ENCODE measurements around the gene VPS41. TPM values are rescaled to one million over a fixed set of nuclear protein-coding genes. Genes with fewer than 3 reads are reported as not detected.
A peak's percentile ranks its signal among the peaks of the same experiment; 100 is the strongest.

VPS41 gene
- total RNA-seq, 2 donors from 2014 or later = 74.3 to 79.7 TPM

DNA sequence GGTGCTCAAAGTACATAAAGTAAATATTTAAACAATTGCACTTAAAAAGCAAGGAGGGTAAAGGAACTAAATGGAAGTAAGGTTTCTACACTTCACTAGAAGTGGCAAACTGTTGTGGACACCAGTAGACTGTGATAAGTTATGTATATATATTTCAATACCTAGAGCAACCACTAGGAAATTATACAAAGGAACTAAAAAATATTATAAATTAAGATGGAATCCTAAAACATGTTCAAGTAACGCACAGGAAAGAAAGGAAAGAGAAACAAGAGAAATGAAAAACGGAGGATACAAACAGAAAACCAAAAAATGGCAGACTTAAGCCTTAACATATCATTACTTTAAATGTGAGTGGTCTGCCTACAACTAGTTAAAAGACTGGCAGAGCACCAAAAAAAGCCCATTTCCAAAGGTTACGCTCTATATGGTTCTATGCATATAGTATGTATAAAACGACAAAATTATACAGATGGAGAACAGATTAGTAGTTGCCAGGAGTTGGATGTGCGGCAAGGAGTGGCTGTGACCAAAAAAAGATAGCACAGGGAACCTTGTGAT lies 19.0 kb downstream of the VPS41 start:
- H3K4me3 Mint-ChIP-seq = no peak overlapping the region
- peaks cover 8% of the 10 kb centered on the region for H3K36me3 Mint-ChIP-seq
- peaks cover 39 to 48% of the 10 kb centered on the region in 2 donors for H3K4me1 Mint-ChIP-seq (ENCODE audit: low read depth in 2 of 2)
- H3K27me3 Mint-ChIP-seq = no peaks in the 10 kb centered on the region
- H3K9me3 Mint-ChIP-seq = no peaks in the 10 kb centered on the region
- no peak for ATAC-seq
- no peak overlapping the region for H3K27ac Mint-ChIP-seq
- no peak for DNase-seq (ENCODE audit: low spot score)

DNA sequence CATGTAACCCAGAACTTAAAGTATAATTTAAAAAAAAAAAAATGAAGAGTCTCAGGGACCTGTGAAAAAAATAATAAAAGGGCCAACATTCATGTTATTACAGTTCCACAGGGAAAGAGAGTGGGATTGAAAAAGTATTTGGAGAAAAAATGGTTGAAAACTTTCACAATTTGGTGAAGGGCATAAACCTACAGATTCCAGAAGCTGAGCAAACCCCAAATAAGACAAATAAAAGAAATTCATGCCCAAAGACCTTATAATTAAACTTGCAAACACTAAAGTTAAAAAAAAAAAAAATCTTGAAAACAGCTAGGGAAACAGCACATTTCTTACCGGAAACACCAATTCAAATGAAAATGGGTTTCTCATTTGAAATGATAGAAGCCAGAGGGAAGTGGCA lies 19.9 kb downstream of the VPS41 start:
- DNase-seq (ENCODE audit: low spot score) (no peak), ATAC-seq (no peak)
- Mint-ChIP-seq H3K36me3 (peaks cover 8% of the 10 kb centered on the region), H3K27ac (no peak overlapping the region), H3K27me3 (no peaks in the 10 kb centered on the region), H3K4me3 (no peak overlapping the region), H3K4me1 (ENCODE audit: low read depth in 2 of 2) (peaks cover 43 to 54% of the 10 kb centered on the region in 2 donors), H3K9me3 (no peaks in the 10 kb centered on the region)

DNA sequence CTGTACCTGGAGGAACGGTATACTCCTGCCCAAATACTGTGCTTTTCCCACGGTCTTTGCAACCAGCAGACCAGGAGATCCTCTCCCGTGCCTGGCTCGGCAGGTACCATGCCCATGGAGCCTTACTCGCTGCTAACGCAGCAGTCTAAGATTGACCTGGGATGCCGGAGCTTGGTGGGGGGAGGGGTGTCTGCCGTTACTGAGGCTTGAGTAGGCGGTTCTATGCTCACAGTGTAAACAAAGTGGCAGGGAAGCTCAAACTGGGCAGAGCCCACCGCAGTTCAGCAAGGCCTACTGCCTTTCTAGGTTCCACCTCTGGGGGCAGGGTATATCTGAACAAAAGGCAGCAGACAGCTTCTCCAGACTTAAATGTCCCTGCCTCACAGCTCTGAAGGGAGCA lies 22.7 kb downstream of the VPS41 start:
- peaks cover 4% of the 10 kb centered on the region for H3K36me3 Mint-ChIP-seq
- H3K27me3 Mint-ChIP-seq = no peaks in the 10 kb centered on the region
- peaks cover 44 to 57% of the 10 kb centered on the region in 2 donors for H3K4me1 Mint-ChIP-seq (ENCODE audit: low read depth in 2 of 2)

DNA sequence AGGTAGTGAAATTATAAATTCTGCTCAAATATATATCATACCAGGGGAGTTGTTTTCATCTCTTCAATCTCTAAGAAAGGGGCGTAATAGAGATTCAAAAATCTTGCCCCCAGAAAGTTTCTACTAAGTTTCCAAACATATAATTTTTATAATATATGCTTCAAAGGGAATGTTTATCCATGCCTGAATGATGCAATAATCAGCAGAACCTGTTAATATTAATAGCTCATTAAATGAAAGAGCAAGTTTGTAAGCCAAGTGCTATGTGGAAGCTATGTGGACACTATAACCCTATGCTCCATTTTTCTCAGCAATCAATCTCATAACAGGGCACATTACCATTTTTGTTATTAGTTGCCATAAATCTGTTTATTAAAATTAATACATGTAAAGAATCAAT lies 25.3 kb downstream of the VPS41 start:
- Mint-ChIP-seq H3K4me1 (ENCODE audit: low read depth in 2 of 2) (peaks cover 49 to 59% of the 10 kb centered on the region in 2 donors), H3K27ac (no peak overlapping the region), H3K9me3 (no peaks in the 10 kb centered on the region), H3K27me3 (no peaks in the 10 kb centered on the region), H3K4me3 (no peak overlapping the region), H3K36me3 (peaks cover 6% of the 10 kb centered on the region)
- ATAC-seq = no peak
- DNase-seq (ENCODE audit: low spot score) = no peak

More for the DNA sequence above, 22.7 kb downstream of the VPS41 start:
- H3K4me3 Mint-ChIP-seq = no peak overlapping the region
- no peaks in the 10 kb centered on the region for H3K9me3 Mint-ChIP-seq
- no peak overlapping the region for H3K27ac Mint-ChIP-seq
- ATAC-seq (no peak), DNase-seq (ENCODE audit: low spot score) (no peak)

DNA sequence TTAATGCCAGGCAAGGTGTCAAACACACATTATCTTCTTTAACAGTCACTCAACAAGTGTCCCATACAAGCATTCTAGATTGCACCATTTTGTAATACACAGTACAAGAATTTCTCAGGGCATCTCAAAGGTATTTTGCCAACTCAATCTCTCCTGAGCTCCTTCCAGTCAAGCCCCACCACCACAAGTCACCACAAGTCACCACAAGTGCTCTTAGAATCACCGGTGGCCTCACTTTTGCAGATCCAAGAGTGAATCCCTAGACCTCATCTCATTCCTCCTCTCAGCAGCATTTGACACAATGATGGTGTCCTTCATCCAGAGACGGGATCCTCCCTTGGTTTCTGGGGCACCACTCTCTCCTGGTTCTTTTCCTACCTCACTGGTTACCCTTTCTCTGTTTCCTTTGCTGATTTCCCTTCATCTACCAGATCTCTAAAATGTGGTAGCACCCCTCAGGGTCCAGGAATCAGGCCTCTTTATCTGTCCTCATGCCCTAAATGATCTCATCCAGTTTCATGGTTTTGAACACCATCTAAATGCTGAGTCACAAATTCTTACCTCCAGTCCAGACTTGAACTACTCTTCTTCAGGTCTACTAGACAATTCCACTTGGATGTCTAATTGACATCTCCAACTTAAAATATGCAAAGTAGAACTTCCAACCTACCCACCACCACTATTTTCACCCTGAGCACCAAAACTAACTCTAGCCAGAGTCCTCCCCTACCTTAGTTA lies 26.9 kb downstream of the VPS41 start:
- H3K4me3 Mint-ChIP-seq = no peak overlapping the region
- H3K4me1 Mint-ChIP-seq (ENCODE audit: low read depth in 2 of 2) = peaks cover 43 to 54% of the 10 kb centered on the region in 2 donors
- DNase-seq (ENCODE audit: low spot score) = no peak
- no peak for ATAC-seq
- H3K9me3 Mint-ChIP-seq = no peaks in the 10 kb centered on the region
- peak overlapping the region in 1 of 2 donors; percentile 8 for H3K27ac Mint-ChIP-seq
- H3K27me3 Mint-ChIP-seq = no peaks in the 10 kb centered on the region
- peaks cover 9% of the 10 kb centered on the region for H3K36me3 Mint-ChIP-seq

DNA sequence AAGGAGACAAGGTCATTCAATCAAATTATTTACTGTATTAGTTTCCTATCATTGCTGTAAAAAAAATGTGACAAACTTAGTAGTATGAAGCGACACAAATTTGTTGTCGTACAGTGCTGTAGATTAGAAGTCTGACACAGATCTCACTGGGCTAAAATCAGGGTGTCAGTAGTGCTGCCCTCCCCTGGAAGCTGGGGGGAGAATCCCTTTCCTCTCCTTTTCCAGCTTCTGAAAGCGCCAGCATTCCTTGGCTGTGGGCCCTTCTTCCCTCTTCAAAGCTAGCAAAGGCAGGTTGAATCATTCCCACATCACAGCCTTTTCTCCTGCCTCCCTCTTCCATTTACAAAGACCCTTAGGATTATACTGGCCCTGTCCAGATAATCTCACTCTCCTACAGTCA lies 28.0 kb downstream of the VPS41 start:
- ATAC-seq (no peak), DNase-seq (ENCODE audit: low spot score) (no peak)
- Mint-ChIP-seq H3K4me3 (no peak overlapping the region), H3K36me3 (peaks cover 9% of the 10 kb centered on the region), H3K27ac (peak overlapping the region; percentile 29 to 44), H3K9me3 (no peaks in the 10 kb centered on the region), H3K4me1 (ENCODE audit: low read depth in 2 of 2) (peaks cover 44 to 52% of the 10 kb centered on the region in 2 donors), H3K27me3 (no peaks in the 10 kb centered on the region)

DNA sequence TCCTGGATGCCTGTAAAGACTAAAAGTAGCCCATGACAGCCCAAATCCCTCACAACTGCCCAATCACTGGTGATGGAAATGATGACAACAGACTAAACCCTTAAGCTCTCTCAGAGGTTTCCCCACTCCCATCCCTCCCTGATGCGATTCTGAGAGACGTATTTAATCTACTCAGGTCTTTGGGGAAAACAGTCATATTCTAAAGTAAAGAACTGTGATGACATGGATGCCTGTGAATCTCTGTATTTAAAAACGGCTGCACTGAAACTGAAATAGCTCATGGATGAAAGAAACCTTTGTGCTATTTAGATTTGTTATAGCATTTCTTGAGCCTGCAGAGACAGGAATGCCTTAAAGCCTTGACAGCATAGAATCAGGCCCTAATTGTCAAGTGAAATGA lies 28.5 kb downstream of the VPS41 start:
- DNase-seq (ENCODE audit: low spot score) = no peak
- peaks cover 7% of the 10 kb centered on the region for H3K36me3 Mint-ChIP-seq
- no peak overlapping the region for H3K4me3 Mint-ChIP-seq
- no peak overlapping the region for H3K27ac Mint-ChIP-seq
- no peak for ATAC-seq
- peaks cover 42 to 49% of the 10 kb centered on the region in 2 donors for H3K4me1 Mint-ChIP-seq (ENCODE audit: low read depth in 2 of 2)
- H3K9me3 Mint-ChIP-seq = no peaks in the 10 kb centered on the region
- no peaks in the 10 kb centered on the region for H3K27me3 Mint-ChIP-seq

DNA sequence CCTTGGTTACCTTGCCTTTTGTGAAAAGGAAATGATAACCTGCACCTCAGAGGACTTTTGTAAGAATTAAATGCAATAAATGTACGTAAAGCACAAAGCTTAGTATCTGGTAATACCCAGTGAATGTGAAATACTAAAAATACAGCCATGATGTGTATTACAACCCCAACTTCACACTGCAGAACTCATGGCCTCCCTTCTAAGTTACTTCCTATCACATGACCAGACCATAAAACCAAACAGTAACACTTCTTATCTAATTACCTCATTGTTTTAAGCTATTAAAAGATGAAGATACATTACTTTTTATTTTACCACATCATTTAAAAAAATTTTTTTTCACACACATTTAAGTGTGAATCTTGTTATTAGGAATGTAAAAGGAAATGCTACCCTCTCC lies 29.0 kb downstream of the VPS41 start:
- DNase-seq (ENCODE audit: low spot score) = no peak
- H3K27ac Mint-ChIP-seq = no peak overlapping the region
- no peak for ATAC-seq
- H3K9me3 Mint-ChIP-seq = no peaks in the 10 kb centered on the region
- peaks cover 40 to 47% of the 10 kb centered on the region in 2 donors for H3K4me1 Mint-ChIP-seq (ENCODE audit: low read depth in 2 of 2)
- peaks cover 6% of the 10 kb centered on the region for H3K36me3 Mint-ChIP-seq
- H3K4me3 Mint-ChIP-seq = no peak overlapping the region
- H3K27me3 Mint-ChIP-seq = no peaks in the 10 kb centered on the region

DNA sequence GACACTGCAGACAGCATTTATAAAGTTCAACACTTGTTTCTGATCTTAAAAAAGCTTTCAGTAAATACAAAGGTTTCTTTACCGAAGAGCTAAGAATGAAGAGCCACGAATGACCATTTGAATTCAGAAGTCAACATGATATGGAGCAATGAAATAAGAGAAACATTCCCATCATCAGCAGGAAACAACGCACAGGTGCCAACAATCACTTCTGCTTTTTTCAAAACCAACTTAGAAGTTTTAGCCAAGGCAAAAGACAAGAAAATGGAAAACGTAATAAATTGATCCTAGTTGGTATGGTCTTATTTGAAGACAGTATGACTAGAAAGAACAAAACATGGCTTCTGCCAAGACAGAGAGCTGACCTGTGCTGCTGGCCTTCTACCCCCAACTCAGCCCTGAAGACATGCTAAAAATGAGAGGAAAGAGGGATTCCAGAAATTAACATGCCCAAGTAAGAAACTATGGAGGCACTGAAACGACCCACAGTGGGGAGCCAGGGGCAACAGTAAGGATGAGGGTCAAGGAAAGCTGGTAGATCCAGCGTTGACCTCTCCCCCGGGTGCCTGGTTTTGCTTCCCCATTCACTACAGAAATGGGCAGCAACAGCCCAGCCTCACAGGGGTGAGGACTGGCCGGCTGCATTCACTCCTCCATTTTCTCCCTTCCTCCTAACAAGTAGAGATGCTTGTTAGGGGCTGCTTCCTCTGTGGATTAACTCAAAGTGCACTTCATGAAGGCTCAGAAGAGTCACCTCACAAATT lies 30.1 kb downstream of the VPS41 start:
- ATAC-seq = no peak
- Mint-ChIP-seq H3K27me3 (no peaks in the 10 kb centered on the region), H3K4me3 (no peak overlapping the region), H3K9me3 (no peaks in the 10 kb centered on the region), H3K4me1 (ENCODE audit: low read depth in 2 of 2) (peaks cover 35 to 41% of the 10 kb centered on the region in 2 donors), H3K36me3 (peaks cover 6% of the 10 kb centered on the region), H3K27ac (no peak overlapping the region)
- no peak for DNase-seq (ENCODE audit: low spot score)

DNA sequence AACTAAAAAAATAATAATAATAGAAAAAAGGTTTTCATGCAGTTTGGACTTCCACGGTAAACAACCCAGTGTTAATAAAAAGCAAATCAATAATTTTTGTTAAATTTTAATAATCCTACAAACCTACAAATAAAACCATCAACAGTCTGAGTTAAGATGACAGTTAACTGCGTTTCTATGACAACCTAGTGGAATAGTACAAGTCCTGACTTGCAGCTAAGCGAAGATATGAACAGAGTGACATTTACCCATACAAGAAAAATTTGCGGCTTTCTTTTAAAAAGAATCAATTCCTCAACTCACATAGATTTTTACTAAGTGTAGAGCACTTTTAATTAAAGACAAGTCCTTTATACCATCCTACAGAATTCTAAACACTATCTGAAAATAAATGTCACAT lies 35.6 kb downstream of the VPS41 start:
- Mint-ChIP-seq H3K9me3 (no peaks in the 10 kb centered on the region), H3K36me3 (peaks cover 5% of the 10 kb centered on the region), H3K4me1 (ENCODE audit: low read depth in 2 of 2) (peaks cover 17 to 18% of the 10 kb centered on the region in 2 donors), H3K4me3 (no peak overlapping the region), H3K27me3 (no peaks in the 10 kb centered on the region), H3K27ac (no peak overlapping the region)
- DNase-seq (ENCODE audit: low spot score) = no peak
- ATAC-seq = no peak

DNA sequence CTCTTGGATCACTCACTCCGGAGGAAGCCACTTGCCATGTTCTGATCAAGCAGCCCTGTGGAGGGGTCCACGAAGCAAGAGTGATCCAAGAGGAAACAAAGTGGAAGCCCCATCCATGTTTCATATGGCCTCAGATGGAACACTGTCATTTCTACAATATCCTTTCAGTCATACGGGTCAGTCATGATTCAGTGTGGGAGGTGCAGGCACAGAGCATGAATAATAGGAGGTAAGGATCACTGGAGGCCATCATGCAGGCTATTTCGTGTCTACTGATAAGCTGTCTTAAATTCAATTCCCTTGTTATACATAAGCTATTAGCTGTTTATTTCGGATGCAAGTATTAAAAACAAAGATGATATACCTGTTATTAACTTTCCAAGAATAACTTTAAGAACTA lies 36.8 kb downstream of the VPS41 start:
- Mint-ChIP-seq H3K36me3 (peaks cover 5% of the 10 kb centered on the region), H3K4me1 (ENCODE audit: low read depth in 2 of 2) (peaks cover 9 to 14% of the 10 kb centered on the region in 2 donors), H3K27me3 (no peaks in the 10 kb centered on the region), H3K9me3 (no peaks in the 10 kb centered on the region), H3K4me3 (no peak overlapping the region), H3K27ac (no peak overlapping the region)
- DNase-seq (ENCODE audit: low spot score) = no peak
- no peak for ATAC-seq

DNA sequence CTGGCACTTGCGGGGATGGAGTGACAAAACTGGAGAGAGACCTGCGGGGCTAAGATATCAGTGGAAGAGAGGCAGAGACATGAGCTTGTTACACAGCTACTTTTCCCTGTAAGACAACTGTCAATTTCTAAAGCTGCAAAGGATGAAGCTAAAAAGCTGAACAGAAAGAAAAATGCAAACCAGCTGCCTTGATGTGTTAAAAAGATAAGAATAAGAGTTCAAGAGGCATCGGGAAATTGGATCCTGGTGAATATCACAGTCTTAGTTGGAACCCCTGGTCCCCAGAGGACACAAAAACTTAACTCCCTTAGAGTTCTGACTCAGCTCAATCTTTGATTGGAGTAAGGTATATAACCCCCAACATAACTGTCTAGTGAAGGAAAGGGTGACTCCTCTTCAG lies 38.8 kb downstream of the VPS41 start:
- H3K4me1 Mint-ChIP-seq (ENCODE audit: low read depth in 2 of 2) = peaks cover 7 to 9% of the 10 kb centered on the region in 2 donors
- H3K27me3 Mint-ChIP-seq = no peaks in the 10 kb centered on the region
- ATAC-seq (no peak), DNase-seq (ENCODE audit: low spot score) (no peak)
- no peak overlapping the region for H3K4me3 Mint-ChIP-seq
- H3K9me3 Mint-ChIP-seq = no peaks in the 10 kb centered on the region
- no peak overlapping the region for H3K27ac Mint-ChIP-seq
- H3K36me3 Mint-ChIP-seq = peaks cover 5% of the 10 kb centered on the region

DNA sequence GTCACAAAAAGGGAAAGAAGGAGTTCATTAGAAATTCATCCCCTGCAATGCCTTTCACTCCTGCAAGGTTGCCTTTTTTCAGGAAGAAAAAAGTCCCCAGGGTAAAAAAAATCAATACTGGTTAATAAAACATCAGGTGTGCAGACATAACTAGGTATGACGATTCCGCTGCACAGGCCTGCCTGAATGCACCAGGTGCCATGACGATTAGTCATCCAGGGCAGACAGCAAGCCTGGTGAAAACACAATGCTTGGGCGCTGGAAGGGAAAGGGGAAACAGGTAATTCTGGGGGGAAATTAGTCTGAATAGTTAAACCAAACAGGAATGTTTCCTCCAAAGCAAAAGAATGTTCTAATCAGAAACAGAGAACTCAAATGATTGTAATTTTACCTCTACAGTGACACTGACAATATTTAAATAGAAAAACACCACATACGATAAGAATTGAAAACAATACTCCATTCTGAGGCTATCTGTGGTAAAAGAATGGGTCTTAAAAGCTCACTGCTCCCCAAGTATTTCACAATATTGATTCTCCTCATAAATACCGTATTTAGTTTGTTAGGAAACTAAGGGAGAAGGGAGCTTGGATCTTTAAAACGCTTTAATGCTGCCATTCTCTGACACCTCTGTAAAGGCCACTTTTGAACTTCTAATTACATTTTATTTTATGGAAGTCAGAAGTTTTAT lies 45.2 kb downstream of the VPS41 start:
- Mint-ChIP-seq H3K27me3 (no peaks in the 10 kb centered on the region), H3K27ac (no peak overlapping the region), H3K4me3 (no peak overlapping the region), H3K36me3 (peaks cover 4% of the 10 kb centered on the region), H3K4me1 (ENCODE audit: low read depth in 2 of 2) (no peaks in the 10 kb centered on the region), H3K9me3 (no peaks in the 10 kb centered on the region)
- no peak for ATAC-seq
- no peak for DNase-seq (ENCODE audit: low spot score)

DNA sequence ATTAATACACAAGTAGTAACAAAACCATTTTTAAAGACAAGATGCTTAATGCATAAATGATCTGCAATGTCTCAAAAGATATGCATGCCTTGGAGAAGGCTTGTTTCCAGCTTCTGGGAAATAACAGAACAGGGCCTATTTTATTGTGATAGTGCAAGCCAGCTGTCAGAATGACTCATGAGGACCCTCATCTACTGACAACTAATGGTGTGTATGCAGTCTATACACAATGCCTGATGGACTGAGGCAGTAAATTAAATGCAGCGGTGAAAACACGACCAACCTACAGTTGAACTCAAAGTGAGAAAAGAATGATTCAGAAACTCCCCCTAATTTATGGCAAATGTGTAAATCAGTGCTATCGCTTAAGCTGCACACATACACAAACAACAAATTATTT lies 46.3 kb downstream of the VPS41 start:
- no peaks in the 10 kb centered on the region for H3K4me1 Mint-ChIP-seq (ENCODE audit: low read depth in 2 of 2)
- no peaks in the 10 kb centered on the region for H3K27me3 Mint-ChIP-seq
- no peak overlapping the region for H3K27ac Mint-ChIP-seq
- ATAC-seq (no peak), DNase-seq (ENCODE audit: low spot score) (no peak)
- H3K9me3 Mint-ChIP-seq = no peaks in the 10 kb centered on the region
- H3K36me3 Mint-ChIP-seq = peaks cover 4% of the 10 kb centered on the region
- H3K4me3 Mint-ChIP-seq = no peak overlapping the region

All from natural killer cell treated with Interleukin-12 subunit alpha and Interleukin-12 subunit beta and Interleukin-15 and Interleukin-18, amount 100 ng/mL, for 72 hours (primary cell).